Vagina (tissue), 2 donors: ENCODE data around the gene SEMA5B. TPM values are rescaled to one million over a fixed set of nuclear protein-coding genes. Genes with fewer than 3 reads are reported as not detected.

Experiments used
- DNase-seq, 2 donors: peaks; one replicate each; pipeline ENCODE4 v3.0.0-alpha.2; 2017; ENCODE audit errors: extremely low spot score in 2 of 2
- H3K27ac ChIP-seq: fragments of 200-600 bp; sonication (generic); one replicate; pipeline ENCODE4 v1.5.1; 2019
- H3K27me3 ChIP-seq: fragments of 200-600 bp; sonication (generic); one replicate; pipeline ENCODE4 v1.5.1; 2019
- H3K36me3 ChIP-seq, 2 donors: fragments of 200-600 bp; sonication (generic); one replicate each; pipeline ENCODE4 v1.5.1; 2017 to 2019
- H3K4me1 ChIP-seq: fragments of 200-600 bp; sonication (generic); one replicate; pipeline ENCODE4 v1.5.1; 2019
- H3K4me3 ChIP-seq, 2 donors: fragments of 200-600 bp; sonication (generic); 1 replicate in 1 of 2; 2 replicates in 1 of 2; pipeline ENCODE4 v1.5.1; 2016 to 2019
- H3K9me3 ChIP-seq: fragments of 200-600 bp; sonication (generic); one replicate; pipeline ENCODE4 v1.5.1; 2019
- POLR2A ChIP-seq, 2 donors: fragments of 450-650 bp; IDR thresholded peaks; one replicate each; pipeline ENCODE4 v1.6.1; 2017; ENCODE audit warnings: antibody characterized with exemption in 2 of 2, mild to moderate bottlenecking in 2 of 2, moderate library complexity in 2 of 2
- POLR2AphosphoS5 ChIP-seq, 2 donors: sonication (generic); formaldehyde crosslinking; IDR thresholded peaks; one replicate each; pipeline ENCODE4 v1.9.0; 2017; ENCODE audit warnings: antibody characterized with exemption in 2 of 2, mild to moderate bottlenecking in 2 of 2, low read depth in 1 of 2; ENCODE audit not compliant: insufficient read depth in 1 of 2
- intact Hi-C: fragments of 100-400 bp; cut with DNase I; formaldehyde crosslinking; loops from one replicate; pipeline ENCODE4 v1.15.1; 2023
- total RNA-seq: library from RNA; depleted of rRNA; stranded (reverse); fragments of >200 nt; gene quantifications from one replicate; pipeline ENCODE4 v1.2.3, GENCODE V29; 2016
- TF ChIP-seq, protein P1 (sequence below), 3 experiments: fragments of 450-650 bp in 2 of 3; fragments of 200-600 bp in 1 of 3; sonication (generic) in 1 of 3; IDR thresholded peaks; one replicate each; pipeline ENCODE4 v1.5.1; 2017 to 2019; ENCODE audit warnings: antibody characterized with exemption in 3 of 3, mild to moderate bottlenecking in 2 of 3, moderate library complexity in 2 of 3

SEMA5B gene
- total RNA-seq, 1 donor from 2014 or later = 0.25 TPM

GRCh38 chr3:122918576-122919290 lies 108.8 kb downstream of the SEMA5B start:
- no peak for DNase-seq
- no peak overlapping the region for H3K27ac ChIP-seq
- peaks cover 11% of the 10 kb centered on the region for H3K27me3 ChIP-seq
- TF ChIP-seq, protein P1, sequence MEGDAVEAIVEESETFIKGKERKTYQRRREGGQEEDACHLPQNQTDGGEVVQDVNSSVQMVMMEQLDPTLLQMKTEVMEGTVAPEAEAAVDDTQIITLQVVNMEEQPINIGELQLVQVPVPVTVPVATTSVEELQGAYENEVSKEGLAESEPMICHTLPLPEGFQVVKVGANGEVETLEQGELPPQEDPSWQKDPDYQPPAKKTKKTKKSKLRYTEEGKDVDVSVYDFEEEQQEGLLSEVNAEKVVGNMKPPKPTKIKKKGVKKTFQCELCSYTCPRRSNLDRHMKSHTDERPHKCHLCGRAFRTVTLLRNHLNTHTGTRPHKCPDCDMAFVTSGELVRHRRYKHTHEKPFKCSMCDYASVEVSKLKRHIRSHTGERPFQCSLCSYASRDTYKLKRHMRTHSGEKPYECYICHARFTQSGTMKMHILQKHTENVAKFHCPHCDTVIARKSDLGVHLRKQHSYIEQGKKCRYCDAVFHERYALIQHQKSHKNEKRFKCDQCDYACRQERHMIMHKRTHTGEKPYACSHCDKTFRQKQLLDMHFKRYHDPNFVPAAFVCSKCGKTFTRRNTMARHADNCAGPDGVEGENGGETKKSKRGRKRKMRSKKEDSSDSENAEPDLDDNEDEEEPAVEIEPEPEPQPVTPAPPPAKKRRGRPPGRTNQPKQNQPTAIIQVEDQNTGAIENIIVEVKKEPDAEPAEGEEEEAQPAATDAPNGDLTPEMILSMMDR (IDR thresholded peaks at IDR 0.05) = no peak
- no peak for TF ChIP-seq POLR2A (IDR thresholded peaks at IDR 0.05)
- TF ChIP-seq POLR2AphosphoS5 (IDR thresholded peaks at IDR 0.05; ENCODE audit: insufficient read depth in 1 of 2, low read depth in 1 of 2) = no peak
- no peaks in the 10 kb centered on the region for H3K9me3 ChIP-seq
- no peak overlapping the region for H3K4me3 ChIP-seq
- intact Hi-C loops = no loop called here
- H3K4me1 ChIP-seq = peaks cover 6% of the 10 kb centered on the region
- no peaks in the 10 kb centered on the region for H3K36me3 ChIP-seq

DNA sequence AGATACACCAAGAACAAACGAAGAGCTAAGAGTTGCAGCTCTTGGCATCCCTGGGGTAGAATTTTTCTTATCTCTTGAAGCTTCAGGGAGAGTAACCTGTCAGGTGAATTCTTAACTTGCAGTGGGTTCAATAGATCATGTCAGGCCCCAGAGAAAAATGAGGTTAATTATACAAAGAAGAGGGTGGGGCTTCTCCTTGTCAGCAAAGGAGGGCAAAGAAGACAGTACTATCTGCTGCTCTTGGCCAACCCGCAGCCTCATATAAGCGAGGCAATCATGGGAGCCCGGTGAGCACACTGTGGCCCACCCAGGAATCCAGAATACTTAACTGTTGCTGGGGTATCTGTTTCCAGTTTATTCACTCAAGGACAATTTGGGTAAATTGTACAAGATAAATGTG lies 110.2 kb downstream of the SEMA5B start:
- no peaks in the 10 kb centered on the region for H3K36me3 ChIP-seq
- H3K27me3 ChIP-seq = peaks cover 9% of the 10 kb centered on the region
- TF ChIP-seq POLR2AphosphoS5 (IDR thresholded peaks at IDR 0.05; ENCODE audit: insufficient read depth in 1 of 2, low read depth in 1 of 2) (no peak), POLR2A (IDR thresholded peaks at IDR 0.05) (no peak)
- TF ChIP-seq, protein P1 (IDR thresholded peaks at IDR 0.05) = no peak
- no peak overlapping the region for H3K27ac ChIP-seq
- DNase-seq = no peak
- peaks cover 6% of the 10 kb centered on the region for H3K4me1 ChIP-seq
- no peak overlapping the region for H3K4me3 ChIP-seq
- intact Hi-C loops = no loop called here
- H3K9me3 ChIP-seq = no peaks in the 10 kb centered on the region

DNA sequence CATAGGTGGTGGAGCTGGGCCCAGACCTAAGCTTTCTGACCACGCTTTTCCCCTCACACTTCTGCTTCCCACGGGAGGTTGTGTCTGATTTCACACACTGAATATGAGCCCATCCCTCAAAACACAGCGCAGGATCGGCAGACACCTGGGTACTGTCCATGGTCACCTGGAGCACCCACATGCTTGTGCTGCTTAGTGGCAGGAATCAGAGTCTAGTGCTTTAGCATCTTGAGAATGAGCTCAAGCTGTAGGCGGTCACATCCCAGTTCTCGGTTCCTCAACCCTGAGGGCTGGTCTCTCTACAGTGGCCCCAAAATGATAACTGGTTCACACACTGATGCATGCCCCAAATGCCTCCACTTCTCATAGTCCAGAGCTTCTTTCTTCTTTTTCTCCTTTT lies 111.0 kb downstream of the SEMA5B start:
- Histone ChIP-seq H3K9me3 (no peaks in the 10 kb centered on the region), H3K27ac (no peak overlapping the region), H3K36me3 (no peaks in the 10 kb centered on the region), H3K27me3 (peaks cover under 1% of the 10 kb centered on the region), H3K4me1 (peaks cover under 1% of the 10 kb centered on the region), H3K4me3 (no peak overlapping the region)
- intact Hi-C loops = no loop called here
- TF ChIP-seq POLR2AphosphoS5 (IDR thresholded peaks at IDR 0.05; ENCODE audit: insufficient read depth in 1 of 2, low read depth in 1 of 2) (no peak), POLR2A (IDR thresholded peaks at IDR 0.05) (no peak)
- TF ChIP-seq, protein P1 (IDR thresholded peaks at IDR 0.05) = no peak
- DNase-seq = no peak

DNA sequence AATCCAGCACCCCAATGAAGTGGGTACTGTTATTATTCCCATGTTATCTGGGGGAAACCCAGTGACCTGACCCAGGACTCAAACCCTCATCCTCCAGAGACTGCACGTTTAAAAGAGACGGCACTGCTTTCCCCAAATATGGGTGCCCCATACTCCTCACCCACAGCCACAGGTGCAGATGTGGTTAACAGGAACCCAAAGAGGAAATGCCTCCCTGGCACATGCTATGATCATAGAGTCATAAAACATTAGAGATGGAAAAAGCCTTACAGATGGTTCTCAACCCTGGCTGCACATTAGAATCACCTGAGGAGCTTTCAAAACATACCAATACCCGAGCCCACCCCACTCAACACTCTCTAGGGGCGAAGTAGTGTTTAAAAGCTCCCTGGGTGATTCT lies 111.5 kb downstream of the SEMA5B start:
- Histone ChIP-seq H3K4me1 (no peaks in the 10 kb centered on the region), H3K9me3 (no peaks in the 10 kb centered on the region), H3K4me3 (no peak overlapping the region), H3K27ac (no peak overlapping the region), H3K36me3 (no peaks in the 10 kb centered on the region), H3K27me3 (no peaks in the 10 kb centered on the region)
- TF ChIP-seq POLR2AphosphoS5 (IDR thresholded peaks at IDR 0.05; ENCODE audit: insufficient read depth in 1 of 2, low read depth in 1 of 2) = no peak
- TF ChIP-seq, protein P1 (IDR thresholded peaks at IDR 0.05) = no peak
- TF ChIP-seq POLR2A (IDR thresholded peaks at IDR 0.05) = no peak
- intact Hi-C loops = no loop called here
- no peak for DNase-seq

DNA sequence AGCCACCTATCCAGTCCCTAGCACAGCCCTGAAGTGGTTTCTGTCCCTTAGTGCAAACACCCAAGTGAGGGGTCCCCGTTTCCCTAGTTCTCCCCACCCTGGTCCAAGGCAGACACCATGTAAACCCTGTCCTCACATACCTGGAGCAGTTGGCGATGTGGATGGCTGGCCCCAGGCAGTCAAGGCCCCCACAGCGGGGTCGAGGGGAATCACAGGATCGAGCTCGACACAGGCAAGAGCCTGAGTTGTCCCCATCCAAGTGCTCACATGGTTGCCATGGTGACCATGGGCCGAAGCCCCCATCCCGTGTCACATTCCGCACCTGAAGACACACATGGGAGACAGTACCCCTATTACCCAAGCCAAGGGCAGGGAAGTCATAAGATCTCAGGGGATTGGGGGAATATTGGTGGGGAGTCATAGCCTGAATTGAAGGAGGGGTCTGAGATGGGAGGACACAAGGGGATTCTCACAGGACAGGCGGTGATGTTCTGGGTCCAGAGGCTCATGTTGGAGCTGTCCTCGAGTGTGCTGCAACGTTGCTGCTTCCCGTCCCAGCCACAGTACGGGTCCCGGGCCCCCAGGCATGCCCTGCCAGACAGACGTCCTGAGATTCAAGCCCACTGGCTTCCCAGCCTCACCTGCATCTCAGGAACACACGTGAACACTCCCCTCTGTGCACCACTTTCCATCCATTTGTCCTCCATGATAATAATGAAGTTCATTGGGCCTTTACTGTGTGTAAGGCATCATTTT lies 112.1 kb downstream of the SEMA5B start:
- DNase-seq = no peak
- intact Hi-C loops = no loop called here
- TF ChIP-seq POLR2A (IDR thresholded peaks at IDR 0.05) = no peak
- TF ChIP-seq, protein P1 (IDR thresholded peaks at IDR 0.05) = no peak
- no peak for TF ChIP-seq POLR2AphosphoS5 (IDR thresholded peaks at IDR 0.05; ENCODE audit: insufficient read depth in 1 of 2, low read depth in 1 of 2)
- Histone ChIP-seq H3K36me3 (no peaks in the 10 kb centered on the region), H3K4me1 (no peaks in the 10 kb centered on the region), H3K9me3 (no peaks in the 10 kb centered on the region), H3K27me3 (no peaks in the 10 kb centered on the region), H3K4me3 (no peak overlapping the region), H3K27ac (no peak overlapping the region)
